ENCODE data around the gene DSTYK.

DSTYK gene

GRCh38 chr1:205118752-205119151 lies 92.8 kb downstream of the DSTYK start:
- Histone ChIP-seq H3K4me3 (ENCODE audit: low read depth in 1 of 2, low read length in 2 of 2) (no peak overlapping the region), H3K27me3 (ENCODE audit: low read depth, low read length) (no peaks in the 10 kb centered on the region), H3K36me3 (ENCODE audit: control insufficient read depth in 1 of 2, insufficient read depth in 2 of 2, low read length in 2 of 2) (peaks cover 12 to 18% of the 10 kb centered on the region in 2 donors), H3K4me1 (ENCODE audit: control insufficient read depth in 1 of 2, insufficient read depth in 2 of 2, low read length in 2 of 2) (peaks cover 3 to 25% of the 10 kb centered on the region in 2 donors), H3K9me3 (ENCODE audit: control insufficient read depth in 1 of 2, low read length in 2 of 2) (no peaks in the 10 kb centered on the region), H3K27ac (ENCODE audit: low read length) (no peak overlapping the region)

- Histone ChIP-seq H3K4me3 (ENCODE audit: low read depth in 1 of 2, low read length in 2 of 2) (no peak overlapping the region), H3K27me3 (ENCODE audit: low read depth, low read length) (no peaks in the 10 kb centered on the region), H3K4me1 (ENCODE audit: control insufficient read depth in 1 of 2, insufficient read depth in 2 of 2, low read length in 2 of 2) (no peaks in the 10 kb centered on the region), H3K27ac (ENCODE audit: low read length) (no peak overlapping the region), H3K9me3 (ENCODE audit: control insufficient read depth in 1 of 2, low read length in 2 of 2) (no peaks in the 10 kb centered on the region), H3K36me3 (ENCODE audit: control insufficient read depth in 1 of 2, insufficient read depth in 2 of 2, low read length in 2 of 2) (peaks cover 24 to 33% of the 10 kb centered on the region in 2 donors)
These were observed 100.1 kb downstream of the DSTYK start for GRCh38 chr1:205111354-205111753.

GRCh38 chr1:205109711-205110110 lies 101.8 kb downstream of the DSTYK start:
- Histone ChIP-seq H3K4me1 (ENCODE audit: control insufficient read depth in 1 of 2, insufficient read depth in 2 of 2, low read length in 2 of 2) (no peaks in the 10 kb centered on the region), H3K4me3 (ENCODE audit: low read depth in 1 of 2, low read length in 2 of 2) (no peak overlapping the region), H3K27ac (ENCODE audit: low read length) (no peak overlapping the region), H3K27me3 (ENCODE audit: low read depth, low read length) (no peaks in the 10 kb centered on the region), H3K36me3 (ENCODE audit: control insufficient read depth in 1 of 2, insufficient read depth in 2 of 2, low read length in 2 of 2) (peaks cover 33 to 37% of the 10 kb centered on the region in 2 donors), H3K9me3 (ENCODE audit: control insufficient read depth in 1 of 2, low read length in 2 of 2) (no peaks in the 10 kb centered on the region)

GRCh38 chr1:205109269-205109668 lies 102.2 kb downstream of the DSTYK start:
- Histone ChIP-seq H3K9me3 (ENCODE audit: control insufficient read depth in 1 of 2, low read length in 2 of 2) (no peaks in the 10 kb centered on the region), H3K36me3 (ENCODE audit: control insufficient read depth in 1 of 2, insufficient read depth in 2 of 2, low read length in 2 of 2) (peaks cover 32 to 33% of the 10 kb centered on the region in 2 donors), H3K4me1 (ENCODE audit: control insufficient read depth in 1 of 2, insufficient read depth in 2 of 2, low read length in 2 of 2) (no peaks in the 10 kb centered on the region), H3K4me3 (ENCODE audit: low read depth in 1 of 2, low read length in 2 of 2) (no peak overlapping the region), H3K27ac (ENCODE audit: low read length) (no peak overlapping the region), H3K27me3 (ENCODE audit: low read depth, low read length) (no peaks in the 10 kb centered on the region)

- no peaks in the 10 kb centered on the region for H3K9me3 ChIP-seq (ENCODE audit: control insufficient read depth in 1 of 2, low read length in 2 of 2)
- H3K36me3 ChIP-seq (ENCODE audit: control insufficient read depth in 1 of 2, insufficient read depth in 2 of 2, low read length in 2 of 2), result peaks cover 33 to 39% of the 10 kb centered on the region in 2 donors
- H3K27me3 ChIP-seq (ENCODE audit: low read depth, low read length), result no peaks in the 10 kb centered on the region
- H3K4me1 ChIP-seq (ENCODE audit: control insufficient read depth in 1 of 2, insufficient read depth in 2 of 2, low read length in 2 of 2), result no peaks in the 10 kb centered on the region
- no peak overlapping the region for H3K4me3 ChIP-seq (ENCODE audit: low read depth in 1 of 2, low read length in 2 of 2)
- no peak overlapping the region for H3K27ac ChIP-seq (ENCODE audit: low read length)
These were observed 103.0 kb downstream of the DSTYK start for GRCh38 chr1:205108464-205108863.

- H3K4me1 ChIP-seq (ENCODE audit: control insufficient read depth in 1 of 2, insufficient read depth in 2 of 2, low read length in 2 of 2), result no peaks in the 10 kb centered on the region
- H3K4me3 ChIP-seq (ENCODE audit: low read depth in 1 of 2, low read length in 2 of 2), result no peak overlapping the region
- H3K27me3 ChIP-seq (ENCODE audit: low read depth, low read length), result no peaks in the 10 kb centered on the region
- H3K36me3 ChIP-seq (ENCODE audit: control insufficient read depth in 1 of 2, insufficient read depth in 2 of 2, low read length in 2 of 2), result peaks cover 29 to 50% of the 10 kb centered on the region in 2 donors
- H3K9me3 ChIP-seq (ENCODE audit: control insufficient read depth in 1 of 2, low read length in 2 of 2), result no peaks in the 10 kb centered on the region
- no peak overlapping the region for H3K27ac ChIP-seq (ENCODE audit: low read length)
These were observed 104.2 kb downstream of the DSTYK start for GRCh38 chr1:205107327-205107726.

GRCh38 chr1:205102404-205102803 lies 109.1 kb downstream of the DSTYK start:
- no peaks in the 10 kb centered on the region for H3K9me3 ChIP-seq (ENCODE audit: control insufficient read depth in 1 of 2, low read length in 2 of 2)
- H3K27ac ChIP-seq (ENCODE audit: low read length), result no peak overlapping the region
- no peak overlapping the region for H3K4me3 ChIP-seq (ENCODE audit: low read depth in 1 of 2, low read length in 2 of 2)
- no peaks in the 10 kb centered on the region for H3K4me1 ChIP-seq (ENCODE audit: control insufficient read depth in 1 of 2, insufficient read depth in 2 of 2, low read length in 2 of 2)
- H3K36me3 ChIP-seq (ENCODE audit: control insufficient read depth in 1 of 2, insufficient read depth in 2 of 2, low read length in 2 of 2), result peaks cover 59 to 81% of the 10 kb centered on the region in 2 donors
- H3K27me3 ChIP-seq (ENCODE audit: low read depth, low read length), result no peaks in the 10 kb centered on the region

GRCh38 chr1:205098242-205098641 lies 113.3 kb downstream of the DSTYK start:
- H3K4me1 ChIP-seq (ENCODE audit: control insufficient read depth in 1 of 2, insufficient read depth in 2 of 2, low read length in 2 of 2), result no peaks in the 10 kb centered on the region
- H3K27ac ChIP-seq (ENCODE audit: low read length), result no peak overlapping the region
- H3K27me3 ChIP-seq (ENCODE audit: low read depth, low read length), result no peaks in the 10 kb centered on the region
- H3K36me3 ChIP-seq (ENCODE audit: control insufficient read depth in 1 of 2, insufficient read depth in 2 of 2, low read length in 2 of 2), result peaks cover 63 to 93% of the 10 kb centered on the region in 2 donors
- H3K4me3 ChIP-seq (ENCODE audit: low read depth in 1 of 2, low read length in 2 of 2), result no peak overlapping the region
- H3K9me3 ChIP-seq (ENCODE audit: control insufficient read depth in 1 of 2, low read length in 2 of 2), result no peaks in the 10 kb centered on the region

- no peaks in the 10 kb centered on the region for H3K27me3 ChIP-seq (ENCODE audit: low read depth, low read length)
- H3K4me1 ChIP-seq (ENCODE audit: control insufficient read depth in 1 of 2, insufficient read depth in 2 of 2, low read length in 2 of 2), result no peaks in the 10 kb centered on the region
- no peak overlapping the region for H3K4me3 ChIP-seq (ENCODE audit: low read depth in 1 of 2, low read length in 2 of 2)
- H3K9me3 ChIP-seq (ENCODE audit: control insufficient read depth in 1 of 2, low read length in 2 of 2), result no peaks in the 10 kb centered on the region
- peaks cover 52 to 90% of the 10 kb centered on the region in 2 donors for H3K36me3 ChIP-seq (ENCODE audit: control insufficient read depth in 1 of 2, insufficient read depth in 2 of 2, low read length in 2 of 2)
- H3K27ac ChIP-seq (ENCODE audit: low read length), result no peak overlapping the region
These were observed 116.1 kb downstream of the DSTYK start for GRCh38 chr1:205095422-205095821.

All from muscle layer of duodenum (tissue), 2 donors.